ENCODE data around the gene EMILIN1. TPM values are rescaled to one million over a fixed set of nuclear protein-coding genes. Genes with fewer than 3 reads are reported as not detected.

Gene EMILIN1
- total and polyA plus RNA-seq, 9 donors: 66.4 to 146 (median 110) TPM

GRCh38 chr2:27133905-27134780, 55.7 kb downstream of the EMILIN1 start, which contains the start of gene PREB:
TSS of gene PREB (minus strand) at chr2:27134636. CDS start at chr2:27134421, 215 bp downstream.
- 0% methylated on average over 81 of the region's 86 CpGs for WGBS (ENCODE audit: insufficient coverage)

GRCh38 chr2:27134781-27135477, 56.5 kb downstream of the EMILIN1 start:
- Histone ChIP-seq H3K9me3 (replicated peaks; ENCODE audit: control insufficient read depth, low read depth, low read length) (no peaks in the 10 kb centered on the region), H3K27me3 (ENCODE audit: control insufficient read depth, insufficient read depth, low read length) (no peaks in the 10 kb centered on the region), H3K36me3 (ENCODE audit: control insufficient read depth, insufficient read depth, low read length) (peaks cover 30% of the 10 kb centered on the region), H3K27ac (ENCODE audit: low read length) (peak overlapping the region; percentile 51), H3K4me3 (ENCODE audit: low read length) (peak overlapping the region; percentile 25), H3K4me1 (ENCODE audit: control insufficient read depth, insufficient read depth, low read length) (peaks cover 17% of the 10 kb centered on the region)
- no peak for DNase-seq
- 66% methylated on average over 20 of the region's 33 CpGs for WGBS (ENCODE audit: insufficient coverage)

More at GRCh38 chr2:27133905-27134780, 55.7 kb downstream of the EMILIN1 start, which contains the start of gene PREB:
- Histone ChIP-seq H3K36me3 (ENCODE audit: control insufficient read depth, insufficient read depth, low read length) (peaks cover 37% of the 10 kb centered on the region), H3K27ac (ENCODE audit: low read length) (peak within 1 kb of the TSS; percentile 75), H3K27me3 (ENCODE audit: control insufficient read depth, insufficient read depth, low read length) (no peaks in the 10 kb centered on the region), H3K4me1 (ENCODE audit: control insufficient read depth, insufficient read depth, low read length) (peaks cover 17% of the 10 kb centered on the region), H3K4me3 (ENCODE audit: low read length) (peak within 1 kb of the TSS; percentile 93), H3K9me3 (replicated peaks; ENCODE audit: control insufficient read depth, low read depth, low read length) (no peaks in the 10 kb centered on the region)
- DNase-seq: peak; percentile 98

DNA sequence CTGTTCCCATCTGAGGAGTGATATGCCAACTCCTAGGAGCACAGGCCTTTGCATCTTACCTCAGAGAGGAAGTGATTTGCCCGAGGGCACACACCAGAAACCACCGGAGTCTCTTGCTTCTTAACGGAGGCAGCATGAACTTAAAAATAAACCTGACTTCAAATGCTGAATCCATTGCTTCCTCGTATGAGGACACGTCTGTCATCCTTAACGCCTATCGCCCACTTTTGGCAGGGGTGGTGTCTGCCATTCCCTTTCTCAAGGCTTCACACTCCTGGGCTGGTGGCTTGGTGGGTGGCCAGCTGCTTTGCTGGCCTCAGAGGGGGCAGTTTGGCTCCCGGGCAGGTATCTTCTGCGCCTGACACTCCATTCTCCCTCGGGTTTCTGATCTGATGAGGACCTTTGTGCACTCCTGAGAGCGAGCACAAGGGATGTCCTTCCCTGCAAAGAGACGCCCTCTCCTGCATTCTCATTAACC, 57.1 kb downstream of the EMILIN1 start:
- Histone ChIP-seq H3K27ac (ENCODE audit: low read length) (no peak overlapping the region), H3K9me3 (replicated peaks; ENCODE audit: control insufficient read depth, low read depth, low read length) (no peaks in the 10 kb centered on the region), H3K27me3 (ENCODE audit: control insufficient read depth, insufficient read depth, low read length) (no peaks in the 10 kb centered on the region), H3K4me1 (ENCODE audit: control insufficient read depth, insufficient read depth, low read length) (peaks cover 17% of the 10 kb centered on the region), H3K4me3 (ENCODE audit: low read length) (no peak overlapping the region), H3K36me3 (ENCODE audit: control insufficient read depth, insufficient read depth, low read length) (peaks cover 25% of the 10 kb centered on the region)
- DNase-seq: no peak
- 91% methylated on average over 9 of the region's 12 CpGs for WGBS (ENCODE audit: insufficient coverage)

Other genes starting within 250 kb of the EMILIN1 start
- 10.0 TPM for gene DPYSL5, start 230.5 kb upstream of the EMILIN1 start, total RNA-seq
- gene DPYSL5, start 230.5 kb upstream of the EMILIN1 start, polyA plus RNA-seq (ENCODE audit: insufficient read depth in 1 of 8, insufficient read length in 8 of 8, low replicate concordance in 1 of 8): 10 to 100 TPM; 15.2 to 33.6 (median 22.6) TPM
- gene MAPRE3, start 108.0 kb upstream of the EMILIN1 start, total RNA-seq: 7.8 TPM
- gene MAPRE3, start 108.0 kb upstream of the EMILIN1 start, polyA plus RNA-seq (ENCODE audit: insufficient read depth in 1 of 8, insufficient read length in 8 of 8, low replicate concordance in 1 of 8): 10 to 100 TPM; 21.8 to 45.7 (median 28.4) TPM
- 31.3 TPM for gene TMEM214, start 45.6 kb upstream of the EMILIN1 start, total RNA-seq
- gene TMEM214, start 45.6 kb upstream of the EMILIN1 start, polyA plus RNA-seq (ENCODE audit: insufficient read depth in 1 of 8, insufficient read length in 8 of 8, low replicate concordance in 1 of 8): 10 to 100 TPM; 60.9 to 78.4 (median 69.2) TPM
- 12.4 TPM for gene AGBL5, start 26.9 kb upstream of the EMILIN1 start, total RNA-seq
- gene AGBL5, start 26.9 kb upstream of the EMILIN1 start, polyA plus RNA-seq (ENCODE audit: insufficient read depth in 1 of 8, insufficient read length in 8 of 8, low replicate concordance in 1 of 8): 10 to 100 TPM; 16.8 to 22.6 (median 20.5) TPM
- gene OST4, start 7.0 kb upstream of the EMILIN1 start, total RNA-seq: 376 TPM
- 100 to 1,000 TPM; 216 to 304 (median 252) TPM for gene OST4, start 7.0 kb upstream of the EMILIN1 start, polyA plus RNA-seq (ENCODE audit: insufficient read depth in 1 of 8, insufficient read length in 8 of 8, low replicate concordance in 1 of 8)
- gene KHK, start 8.2 kb downstream of the EMILIN1 start, total RNA-seq: 1.5 TPM
- 10 to 100 TPM in 1 of 8 donors, 1 to 10 TPM in 7; 1.8 to 11.4 (median 2.3) TPM for gene KHK, start 8.2 kb downstream of the EMILIN1 start, polyA plus RNA-seq (ENCODE audit: insufficient read depth in 1 of 8, insufficient read length in 8 of 8, low replicate concordance in 1 of 8)
- 6.7 TPM for gene CGREF1, start 40.5 kb downstream of the EMILIN1 start, total RNA-seq
- gene CGREF1, start 40.5 kb downstream of the EMILIN1 start, polyA plus RNA-seq (ENCODE audit: insufficient read depth in 1 of 8, insufficient read length in 8 of 8, low replicate concordance in 1 of 8): 1 to 10 TPM in 7 of 8 donors, under 1 TPM in 1; 0.76 to 6.2 (median 1.9) TPM
- gene ABHD1, start 45.2 kb downstream of the EMILIN1 start, total RNA-seq: 0.09 TPM
- gene ABHD1, start 45.2 kb downstream of the EMILIN1 start, polyA plus RNA-seq (ENCODE audit: insufficient read depth in 1 of 8, insufficient read length in 8 of 8, low replicate concordance in 1 of 8): under 1 TPM; 0.04 to 0.45 (median 0.25) TPM
- gene PREB, start 56.0 kb downstream of the EMILIN1 start, total RNA-seq: 26.9 TPM
- gene PREB, start 56.0 kb downstream of the EMILIN1 start, polyA plus RNA-seq (ENCODE audit: insufficient read depth in 1 of 8, insufficient read length in 8 of 8, low replicate concordance in 1 of 8): 10 to 100 TPM; 30.6 to 38.9 (median 36.2) TPM
- gene PRR30, start 60.8 kb downstream of the EMILIN1 start, total RNA-seq: not detected
- gene PRR30, start 60.8 kb downstream of the EMILIN1 start, polyA plus RNA-seq (ENCODE audit: insufficient read depth in 1 of 8, insufficient read length in 8 of 8, low replicate concordance in 1 of 8): not detected
- 0.35 TPM for gene TCF23, start 70.4 kb downstream of the EMILIN1 start, total RNA-seq
- under 1 TPM; 0.09 to 0.39 (median 0.29) TPM for gene TCF23, start 70.4 kb downstream of the EMILIN1 start, polyA plus RNA-seq (ENCODE audit: insufficient read depth in 1 of 8, insufficient read length in 8 of 8, low replicate concordance in 1 of 8)
- 121 TPM for gene ATRAID, start 133.4 kb downstream of the EMILIN1 start, total RNA-seq
- 100 to 1,000 TPM in 1 of 8 donors, 10 to 100 TPM in 7; 84.5 to 114 (median 93.0) TPM for gene ATRAID, start 133.4 kb downstream of the EMILIN1 start, polyA plus RNA-seq (ENCODE audit: insufficient read depth in 1 of 8, insufficient read length in 8 of 8, low replicate concordance in 1 of 8)
- 11.4 TPM for gene SLC5A6, start 133.7 kb downstream of the EMILIN1 start, total RNA-seq
- 10 to 100 TPM; 16.8 to 25.5 (median 19.8) TPM for gene SLC5A6, start 133.7 kb downstream of the EMILIN1 start, polyA plus RNA-seq (ENCODE audit: insufficient read depth in 1 of 8, insufficient read length in 8 of 8, low replicate concordance in 1 of 8)
- gene CAD, start 138.8 kb downstream of the EMILIN1 start, total RNA-seq: 16.9 TPM
- gene CAD, start 138.8 kb downstream of the EMILIN1 start, polyA plus RNA-seq (ENCODE audit: insufficient read depth in 1 of 8, insufficient read length in 8 of 8, low replicate concordance in 1 of 8): 10 to 100 TPM; 25.9 to 40.7 (median 33.1) TPM
- gene SLC30A3, start 184.4 kb downstream of the EMILIN1 start, total RNA-seq: 0.18 TPM
- under 1 TPM; 0.22 to 0.99 (median 0.69) TPM for gene SLC30A3, start 184.4 kb downstream of the EMILIN1 start, polyA plus RNA-seq (ENCODE audit: insufficient read depth in 1 of 8, insufficient read length in 8 of 8, low replicate concordance in 1 of 8)
- not detected for gene DNAJC5G, start 196.8 kb downstream of the EMILIN1 start, total RNA-seq
- under 1 TPM in 3 of 8 donors, not detected in 5; 0.19 to 0.23 (median 0.19) TPM for gene DNAJC5G, start 196.8 kb downstream of the EMILIN1 start, polyA plus RNA-seq (ENCODE audit: insufficient read depth in 1 of 8, insufficient read length in 8 of 8, low replicate concordance in 1 of 8)
- 56.0 TPM for gene TRIM54, start 203.8 kb downstream of the EMILIN1 start, total RNA-seq
- gene TRIM54, start 203.8 kb downstream of the EMILIN1 start, polyA plus RNA-seq (ENCODE audit: insufficient read depth in 1 of 8, insufficient read length in 8 of 8, low replicate concordance in 1 of 8): 100 to 1,000 TPM in 2 of 8 donors, 10 to 100 TPM in 6; 45.5 to 106 (median 78.4) TPM
- 1.1 TPM for gene UCN, start 229.8 kb downstream of the EMILIN1 start, total RNA-seq
- 1 to 10 TPM in 6 of 8 donors, under 1 TPM in 2; 0.76 to 2.4 (median 1.4) TPM for gene UCN, start 229.8 kb downstream of the EMILIN1 start, polyA plus RNA-seq (ENCODE audit: insufficient read depth in 1 of 8, insufficient read length in 8 of 8, low replicate concordance in 1 of 8)
- 45.7 TPM for gene MPV17, start 244.5 kb downstream of the EMILIN1 start, total RNA-seq
- 10 to 100 TPM; 39.0 to 58.3 (median 46.7) TPM for gene MPV17, start 244.5 kb downstream of the EMILIN1 start, polyA plus RNA-seq (ENCODE audit: insufficient read depth in 1 of 8, insufficient read length in 8 of 8, low replicate concordance in 1 of 8)